ENCODE measurements around the gene CATSPER4.
A peak's percentile ranks its signal among the peaks of the same experiment; 100 is the strongest.

CATSPER4 gene

DNA sequence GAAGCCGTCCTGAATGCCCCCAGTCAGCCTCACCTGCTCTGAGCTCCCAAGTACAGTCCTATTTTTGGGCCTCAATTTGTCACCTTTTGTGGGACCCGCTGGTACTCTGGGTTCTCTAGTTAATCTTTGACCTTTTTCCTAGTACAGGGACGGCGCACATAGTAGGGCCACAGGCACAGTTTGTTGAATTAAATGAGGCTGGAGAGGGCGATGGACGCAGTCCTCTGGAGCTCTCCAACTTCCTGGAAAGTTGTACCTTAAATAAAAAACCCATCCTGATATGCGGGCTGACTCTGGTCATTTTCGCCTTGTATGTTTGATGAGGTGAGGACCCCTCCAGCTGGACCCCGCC lies 26.7 kb upstream of the CATSPER4 start:
- Histone ChIP-seq H4K8ac (ENCODE audit: low read depth, low read length) (no peak overlapping the region), H3K18ac (ENCODE audit: low read length) (no peak overlapping the region), H3K4me2 (ENCODE audit: low read length) (no peak overlapping the region), H2BK120ac (ENCODE audit: low read depth, low read length) (no peak overlapping the region), H3K4me3 (ENCODE audit: low read length) (no peak overlapping the region), H4K5ac (ENCODE audit: low read length) (no peak overlapping the region), H3K36me3 (ENCODE audit: control insufficient read depth, insufficient read depth, low read length) (no peaks in the 10 kb centered on the region), H2BK5ac (ENCODE audit: low read length) (no peak overlapping the region), H3K4me1 (ENCODE audit: control insufficient read depth, low read depth, low read length) (peaks cover 25% of the 10 kb centered on the region), H3K4ac (ENCODE audit: low read depth, low read length) (no peak overlapping the region), H2AK5ac (ENCODE audit: low read length) (no peak overlapping the region), H3K27ac (ENCODE audit: low read depth, low read length) (no peak overlapping the region), H3K9ac (ENCODE audit: low read length) (no peak overlapping the region), H2BK15ac (replicated peaks; ENCODE audit: low read depth) (no peak overlapping the region), H3K23ac (ENCODE audit: low read length) (no peak overlapping the region), H3K27me3 (ENCODE audit: insufficient read depth, low read length, poor library complexity) (peaks cover 6% of the 10 kb centered on the region), H3K56ac (ENCODE audit: low read length) (no peak overlapping the region), H3K79me2 (ENCODE audit: control insufficient read depth, insufficient read depth, low read length) (no peaks in the 10 kb centered on the region), H3K79me1 (ENCODE audit: low read length) (no peaks in the 10 kb centered on the region)
- no CpG with 5 or more reads among the region's 9 CpGs for WGBS (ENCODE audit: extremely low coverage, insufficient coverage, low lambda C conversion rate)
- no peak for DNase-seq

DNA sequence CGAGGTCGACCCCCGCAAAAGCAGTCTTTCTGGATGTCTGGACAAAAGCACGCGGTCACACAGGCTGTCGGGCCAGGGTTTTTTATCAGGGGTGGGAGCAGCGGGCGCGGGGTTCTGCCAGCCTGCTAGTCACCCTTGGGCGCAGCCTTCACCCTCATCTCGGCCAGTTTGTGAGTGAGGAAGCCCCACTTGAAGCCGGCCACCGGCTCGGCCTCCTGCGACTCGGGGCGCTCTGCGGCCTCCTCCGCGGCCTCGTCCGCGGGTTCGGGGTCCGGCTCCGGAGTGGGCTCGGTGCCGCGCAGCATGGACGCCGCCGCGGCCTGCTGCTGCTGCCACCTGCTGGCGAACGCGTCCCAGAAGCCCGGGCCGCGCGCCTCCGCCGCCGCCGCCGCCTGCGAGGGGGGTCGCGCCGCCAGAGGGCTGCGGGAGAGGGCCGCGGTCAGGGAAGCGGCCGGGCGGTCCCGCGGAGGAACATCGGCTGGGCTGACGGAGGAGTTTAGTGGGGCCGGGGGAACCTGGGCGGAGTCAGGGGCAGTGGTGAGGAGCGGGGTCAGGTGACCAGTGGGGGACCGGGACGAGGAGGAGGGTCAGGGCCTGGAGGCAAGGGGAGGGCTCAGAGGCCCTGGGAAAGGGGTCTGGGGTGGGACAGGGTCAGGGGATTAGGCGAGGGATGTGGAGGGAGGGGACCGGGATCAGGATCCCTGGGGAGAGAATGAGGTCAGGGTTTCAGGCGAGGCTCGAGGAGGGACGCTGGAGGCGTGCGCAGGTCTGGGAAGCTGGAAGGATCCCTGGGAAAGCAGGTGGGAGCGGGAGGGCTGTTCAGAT lies 26.2 kb upstream of the CATSPER4 start:
- WGBS (ENCODE audit: extremely low coverage, insufficient coverage, low lambda C conversion rate) = no CpG with 5 or more reads among the region's 72 CpGs

DNA sequence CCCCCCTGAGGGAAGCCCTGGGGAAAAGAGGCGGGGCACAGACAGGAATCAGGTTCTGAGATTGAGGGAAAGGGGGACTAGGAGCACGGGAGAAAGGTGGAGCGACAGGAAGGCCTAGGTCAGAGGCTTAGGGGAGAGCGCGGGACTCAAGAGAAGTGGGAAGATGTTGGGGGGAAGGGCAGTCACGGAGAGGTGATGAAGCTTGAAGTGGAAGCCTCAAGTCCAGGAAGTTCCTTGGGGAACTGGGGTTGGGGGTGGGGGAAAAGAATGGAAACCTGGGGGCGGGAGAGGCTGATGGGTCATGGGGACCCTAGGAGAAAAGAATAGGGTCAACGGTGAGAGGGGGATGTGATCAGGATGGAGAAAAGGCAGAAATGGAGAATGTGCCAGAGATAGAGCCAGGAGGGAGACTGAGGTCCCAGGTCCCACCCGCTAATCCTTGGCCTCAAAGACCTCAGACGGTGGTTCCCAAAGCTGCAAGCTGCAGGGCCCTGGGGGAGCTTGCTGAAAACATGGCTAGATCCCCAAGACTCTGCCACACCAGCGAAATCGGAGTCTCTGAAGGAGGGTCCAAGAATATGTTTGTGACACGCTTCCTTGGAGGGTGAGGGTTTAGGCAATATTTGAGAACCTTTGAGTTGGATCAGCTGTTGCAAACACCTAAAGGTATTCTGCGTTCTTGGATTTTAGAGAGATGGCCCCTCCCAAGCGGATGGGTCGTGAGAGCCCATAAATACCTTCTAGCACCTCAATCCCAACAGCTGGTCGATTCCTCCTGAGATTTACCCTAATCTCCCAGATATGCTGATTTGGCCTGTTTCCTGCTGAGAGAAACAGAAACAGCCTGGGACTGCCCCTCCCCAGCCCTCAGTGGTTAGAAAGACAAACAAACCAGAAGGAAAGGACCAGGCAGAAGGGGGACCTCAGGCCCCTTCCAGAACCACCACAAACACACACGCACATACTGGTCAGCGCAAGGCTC lies 25.2 kb upstream of the CATSPER4 start:
- Histone ChIP-seq H3K79me1 (ENCODE audit: low read length) (peaks cover 2% of the 10 kb centered on the region), H3K23ac (ENCODE audit: low read length) (no peak overlapping the region), H2BK5ac (ENCODE audit: low read length) (peak overlapping the region; percentile 7), H3K4me3 (ENCODE audit: low read length) (no peak overlapping the region), H4K5ac (ENCODE audit: low read length) (no peak overlapping the region), H3K18ac (ENCODE audit: low read length) (peak overlapping the region; percentile 3), H3K79me2 (ENCODE audit: control insufficient read depth, insufficient read depth, low read length) (no peaks in the 10 kb centered on the region), H3K4me1 (ENCODE audit: control insufficient read depth, low read depth, low read length) (peaks cover 23% of the 10 kb centered on the region), H2BK120ac (ENCODE audit: low read depth, low read length) (no peak overlapping the region), H3K4ac (ENCODE audit: low read depth, low read length) (peak overlapping the region; percentile 1), H2BK15ac (replicated peaks; ENCODE audit: low read depth) (no peak overlapping the region), H3K27ac (ENCODE audit: low read depth, low read length) (no peak overlapping the region), H3K9ac (ENCODE audit: low read length) (peak overlapping the region; percentile 49), H2AK5ac (ENCODE audit: low read length) (no peak overlapping the region), H3K27me3 (ENCODE audit: insufficient read depth, low read length, poor library complexity) (peaks cover 6% of the 10 kb centered on the region), H3K36me3 (ENCODE audit: control insufficient read depth, insufficient read depth, low read length) (no peaks in the 10 kb centered on the region), H3K4me2 (ENCODE audit: low read length) (peak overlapping the region; percentile 66), H4K8ac (ENCODE audit: low read depth, low read length) (no peak overlapping the region), H3K56ac (ENCODE audit: low read length) (peak overlapping the region; percentile 54)
- peak; percentile 88 for DNase-seq
- WGBS (ENCODE audit: extremely low coverage, insufficient coverage, low lambda C conversion rate) = no CpG with 5 or more reads among the region's 19 CpGs

More for the DNA sequence above, 26.2 kb upstream of the CATSPER4 start:
- no peak overlapping the region for H3K27ac ChIP-seq (ENCODE audit: low read depth, low read length)
- no peak overlapping the region for H4K8ac ChIP-seq (ENCODE audit: low read depth, low read length)
- H3K23ac ChIP-seq (ENCODE audit: low read length) = no peak overlapping the region
- peak overlapping the region; percentile 66 for H3K4me2 ChIP-seq (ENCODE audit: low read length)
- H3K4me1 ChIP-seq (ENCODE audit: control insufficient read depth, low read depth, low read length) = peaks cover 23% of the 10 kb centered on the region
- peaks cover 6% of the 10 kb centered on the region for H3K27me3 ChIP-seq (ENCODE audit: insufficient read depth, low read length, poor library complexity)
- no peak overlapping the region for H3K4ac ChIP-seq (ENCODE audit: low read depth, low read length)
- H4K5ac ChIP-seq (ENCODE audit: low read length) = no peak overlapping the region
- H3K4me3 ChIP-seq (ENCODE audit: low read length) = no peak overlapping the region
- H3K79me1 ChIP-seq (ENCODE audit: low read length) = no peaks in the 10 kb centered on the region
- H2BK120ac ChIP-seq (ENCODE audit: low read depth, low read length) = no peak overlapping the region
- H3K56ac ChIP-seq (ENCODE audit: low read length) = peak overlapping the region; percentile 54
- DNase-seq = peak; percentile 80
- no peaks in the 10 kb centered on the region for H3K79me2 ChIP-seq (ENCODE audit: control insufficient read depth, insufficient read depth, low read length)
- H2BK5ac ChIP-seq (ENCODE audit: low read length) = no peak overlapping the region
- no peak overlapping the region for H2AK5ac ChIP-seq (ENCODE audit: low read length)
- H2BK15ac ChIP-seq (replicated peaks; ENCODE audit: low read depth) = no peak overlapping the region
- peak overlapping the region; percentile 30 for H3K18ac ChIP-seq (ENCODE audit: low read length)
- H3K36me3 ChIP-seq (ENCODE audit: control insufficient read depth, insufficient read depth, low read length) = no peaks in the 10 kb centered on the region
- peak overlapping the region; percentile 49 for H3K9ac ChIP-seq (ENCODE audit: low read length)

DNA sequence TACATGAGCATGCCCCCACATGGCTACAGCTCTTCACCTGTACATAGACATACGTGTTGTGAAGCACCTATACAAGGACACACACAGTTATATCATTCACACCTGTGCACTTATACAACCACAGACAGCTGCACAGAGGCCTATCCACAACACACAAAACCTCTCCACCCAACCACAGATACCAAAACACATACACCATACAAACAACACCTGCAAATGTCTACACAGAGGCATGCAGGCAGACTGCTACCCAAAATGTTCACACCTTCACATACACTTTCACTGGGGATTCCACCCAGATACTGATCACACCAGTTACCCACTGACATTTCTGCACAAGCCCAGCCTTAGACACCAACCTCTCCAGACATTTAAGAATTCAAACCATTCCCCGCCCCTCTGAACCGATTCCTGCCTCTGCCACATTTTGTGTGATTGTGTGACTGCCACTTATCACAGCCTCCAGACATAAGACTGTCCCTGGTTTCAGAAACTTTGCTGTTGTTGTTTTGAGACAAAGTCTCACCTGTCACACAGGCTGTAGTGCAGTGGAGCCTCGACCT lies 23.6 kb upstream of the CATSPER4 start:
- Histone ChIP-seq H3K79me1 (ENCODE audit: low read length) (peaks cover 14% of the 10 kb centered on the region), H3K9ac (ENCODE audit: low read length) (no peak overlapping the region), H2BK15ac (replicated peaks; ENCODE audit: low read depth) (no peak overlapping the region), H4K8ac (ENCODE audit: low read depth, low read length) (no peak overlapping the region), H3K4me1 (ENCODE audit: control insufficient read depth, low read depth, low read length) (peaks cover 18% of the 10 kb centered on the region), H3K27me3 (ENCODE audit: insufficient read depth, low read length, poor library complexity) (peaks cover 6% of the 10 kb centered on the region), H2AK5ac (ENCODE audit: low read length) (peak overlapping the region; percentile 62), H4K5ac (ENCODE audit: low read length) (no peak overlapping the region), H3K27ac (ENCODE audit: low read depth, low read length) (no peak overlapping the region), H3K4me3 (ENCODE audit: low read length) (no peak overlapping the region), H2BK120ac (ENCODE audit: low read depth, low read length) (no peak overlapping the region), H3K36me3 (ENCODE audit: control insufficient read depth, insufficient read depth, low read length) (no peaks in the 10 kb centered on the region), H3K23ac (ENCODE audit: low read length) (no peak overlapping the region), H3K4ac (ENCODE audit: low read depth, low read length) (no peak overlapping the region), H3K56ac (ENCODE audit: low read length) (no peak overlapping the region), H3K18ac (ENCODE audit: low read length) (no peak overlapping the region), H3K4me2 (ENCODE audit: low read length) (no peak overlapping the region), H2BK5ac (ENCODE audit: low read length) (no peak overlapping the region), H3K79me2 (ENCODE audit: control insufficient read depth, insufficient read depth, low read length) (peaks cover 8% of the 10 kb centered on the region)
- WGBS (ENCODE audit: extremely low coverage, insufficient coverage, low lambda C conversion rate) = no CpG with 5 or more reads among the region's 4 CpGs
- no peak for DNase-seq

DNA sequence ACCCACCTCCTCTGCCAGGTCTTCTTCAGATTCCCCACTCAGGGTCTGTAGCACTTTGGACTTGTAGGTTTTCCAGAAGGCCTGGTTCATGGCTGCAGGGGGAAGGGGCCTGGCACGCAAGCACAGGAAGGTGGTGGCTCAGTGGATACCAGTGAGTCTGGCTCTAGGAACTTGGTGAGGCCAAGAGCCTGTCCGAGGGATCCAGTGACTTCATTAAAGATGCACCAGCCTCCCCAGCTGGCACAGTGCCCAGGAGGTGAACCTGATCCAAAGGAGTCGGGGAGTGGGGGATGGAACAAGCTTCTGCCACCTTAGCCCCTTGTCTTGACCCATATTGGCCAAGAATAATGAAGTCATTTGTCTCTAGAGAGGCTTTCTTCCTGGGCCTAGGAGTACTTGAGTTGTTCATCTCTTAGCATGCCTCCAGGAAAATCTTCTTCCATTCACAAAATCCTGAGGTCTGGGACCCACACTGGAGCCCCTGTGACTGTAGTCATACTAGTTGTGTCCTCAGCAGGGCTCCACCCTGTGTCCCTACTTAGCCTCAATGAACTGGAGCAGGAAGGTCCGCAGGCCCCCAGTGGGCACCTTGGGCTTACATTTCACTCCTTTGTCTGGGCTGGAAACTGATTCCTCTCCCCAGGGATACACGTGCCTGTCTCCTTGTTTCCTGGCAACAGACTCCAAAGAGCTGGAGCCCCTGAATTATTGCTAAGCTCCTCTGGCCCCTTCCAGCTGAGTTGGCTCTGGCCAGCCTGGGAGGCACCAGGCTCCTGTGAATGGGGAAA lies 21.8 kb upstream of the CATSPER4 start, which contains the start of gene C1orf232:
Gene C1orf232, minus strand, starts transcription at position 554 of the 788 bp plus-strand sequence. Its CDS starts 464 bp downstream, at position 90.
- Histone ChIP-seq H3K4me2 (ENCODE audit: low read length) (peak within 1 kb of the TSS; percentile 78), H3K27ac (ENCODE audit: low read depth, low read length) (no peak within 1 kb of the TSS), H2BK5ac (ENCODE audit: low read length) (no peak within 1 kb of the TSS), H3K27me3 (ENCODE audit: insufficient read depth, low read length, poor library complexity) (no peaks in the 10 kb centered on the region), H2BK120ac (ENCODE audit: low read depth, low read length) (no peak within 1 kb of the TSS), H2AK5ac (ENCODE audit: low read length) (peak within 1 kb of the TSS; percentile 18), H4K8ac (ENCODE audit: low read depth, low read length) (no peak within 1 kb of the TSS), H3K56ac (ENCODE audit: low read length) (peak within 1 kb of the TSS; percentile 96), H4K5ac (ENCODE audit: low read length) (no peak within 1 kb of the TSS), H3K9ac (ENCODE audit: low read length) (peak within 1 kb of the TSS; percentile 77), H3K4me1 (ENCODE audit: control insufficient read depth, low read depth, low read length) (peaks cover 18% of the 10 kb centered on the region), H3K23ac (ENCODE audit: low read length) (no peak within 1 kb of the TSS), H3K36me3 (ENCODE audit: control insufficient read depth, insufficient read depth, low read length) (no peaks in the 10 kb centered on the region), H3K4ac (ENCODE audit: low read depth, low read length) (peak within 1 kb of the TSS; percentile 39), H3K79me1 (ENCODE audit: low read length) (peaks cover 14% of the 10 kb centered on the region), H2BK15ac (replicated peaks; ENCODE audit: low read depth) (no peak within 1 kb of the TSS), H3K79me2 (ENCODE audit: control insufficient read depth, insufficient read depth, low read length) (peaks cover 8% of the 10 kb centered on the region), H3K4me3 (ENCODE audit: low read length) (peak within 1 kb of the TSS; percentile 88), H3K18ac (ENCODE audit: low read length) (no peak within 1 kb of the TSS)
- no CpG with 5 or more reads among the region's 5 CpGs for WGBS (ENCODE audit: extremely low coverage, insufficient coverage, low lambda C conversion rate)
- no peak for DNase-seq

Measured in mesendoderm (in vitro differentiated cells).